SK-N-SH treated with all-trans-retinoic acid at 6 μM for 48 hours (cell line): Measurements from ENCODE around the gene LBHD2.

ENCODE experiments used
- ATAC-seq: fragments of 200-7000 bp; cut with Tn5 transposase; 3 replicates; pipeline ENCODE4 v1.9.1; 2020; ENCODE audit warnings: mild to moderate bottlenecking, moderate library complexity
- ARNTL ChIP-seq: fragments of 450-650 bp; formaldehyde crosslinking; IDR thresholded peaks from 2 replicates; pipeline ENCODE4 v1.5.0; 2020; ENCODE audit warnings: low read depth, mild to moderate bottlenecking, moderate library complexity, borderline replicate concordance
- BACH2 ChIP-seq: fragments of 250-450 bp; sonication (Bioruptor Pico); IDR thresholded peaks from 2 replicates; pipeline ENCODE4 v1.9.0; 2021; ENCODE audit warnings: mild to moderate bottlenecking, borderline replicate concordance
- CSDC2 ChIP-seq: fragments of 250-450 bp; sonication (Bioruptor Pico); IDR thresholded peaks from 2 replicates; pipeline ENCODE4 v1.5.0; 2020; ENCODE audit warnings: mild to moderate bottlenecking, moderate library complexity
- CSRNP3 ChIP-seq: fragments of 250-450 bp; sonication (Bioruptor Pico); IDR thresholded peaks from 2 replicates; pipeline ENCODE4 v1.5.1; 2021; ENCODE audit warnings: mild to moderate bottlenecking, moderate library complexity
- ESRRG ChIP-seq: fragments of 250-450 bp; sonication (Bioruptor Pico); IDR thresholded peaks from 2 replicates; pipeline ENCODE4 v1.6.1; 2021; ENCODE audit warnings: mild to moderate bottlenecking
- GLIS3 ChIP-seq: fragments of 250-450 bp; sonication (Bioruptor Pico); IDR thresholded peaks from 2 replicates; pipeline ENCODE4 v1.5.0; 2020; ENCODE audit warnings: mild to moderate bottlenecking, moderate library complexity
- ISL1 ChIP-seq: fragments of 250-450 bp; sonication (Bioruptor Pico); IDR thresholded peaks from 2 replicates; pipeline ENCODE4 v2.1.2; 2022; ENCODE audit warnings: mild to moderate bottlenecking, moderate library complexity
- OSR1 ChIP-seq: fragments of 250-450 bp; sonication (Bioruptor Pico); IDR thresholded peaks from 2 replicates; pipeline ENCODE4 v1.8.0; 2022; ENCODE audit warnings: moderate library complexity, mild to moderate bottlenecking, inconsistent platforms
- PATZ1 ChIP-seq: fragments of 250-450 bp; sonication (Bioruptor Pico); IDR thresholded peaks from 2 replicates; pipeline ENCODE4 v1.8.0; 2020; ENCODE audit warnings: mild to moderate bottlenecking, moderate library complexity, borderline replicate concordance
- POU6F1 ChIP-seq: fragments of 250-450 bp; sonication (Bioruptor Pico); IDR thresholded peaks from 2 replicates; pipeline ENCODE4 v1.8.0; 2021; ENCODE audit warnings: low read depth, mild to moderate bottlenecking, moderate library complexity, borderline replicate concordance
- PPARA ChIP-seq: fragments of 250-450 bp; sonication (Bioruptor Pico); IDR thresholded peaks from 2 replicates; pipeline ENCODE4 v1.5.0; 2020; ENCODE audit warnings: mild to moderate bottlenecking, borderline replicate concordance
- RARB ChIP-seq: fragments of 250-450 bp; sonication (Bioruptor Pico); IDR thresholded peaks from 2 replicates; pipeline ENCODE4 v1.8.0; 2021; ENCODE audit warnings: mild to moderate bottlenecking, moderate library complexity
- SNAI2 ChIP-seq: fragments of 250-450 bp; sonication (Bioruptor Pico); IDR thresholded peaks from 2 replicates; pipeline ENCODE4 v1.5.0; 2020; ENCODE audit warnings: mild to moderate bottlenecking, moderate library complexity
- TCF4 ChIP-seq: fragments of 250-450 bp; sonication (Bioruptor Pico); IDR thresholded peaks from 2 replicates; pipeline ENCODE4 v1.8.0; 2021; ENCODE audit warnings: mild to moderate bottlenecking, moderate library complexity, borderline replicate concordance
- TOX ChIP-seq: fragments of 250-450 bp; sonication (Bioruptor Pico); IDR thresholded peaks from 2 replicates; pipeline ENCODE4 v1.8.0; 2021; ENCODE audit warnings: mild to moderate bottlenecking, moderate library complexity, borderline replicate concordance
- TSHZ2 ChIP-seq: fragments of 250-450 bp; sonication (Bioruptor Pico); IDR thresholded peaks from 2 replicates; pipeline ENCODE4 v1.5.0; 2020; ENCODE audit warnings: mild to moderate bottlenecking, moderate library complexity
- ZC3H10 ChIP-seq: fragments of 250-450 bp; sonication (Bioruptor Pico); IDR thresholded peaks from 2 replicates; pipeline ENCODE4 v1.5.1; 2021; ENCODE audit warnings: mild to moderate bottlenecking, moderate library complexity
- ZFP3 ChIP-seq: fragments of 250-450 bp; sonication (Bioruptor Pico); IDR thresholded peaks from 2 replicates; pipeline ENCODE4 v1.5.0; 2020; ENCODE audit warnings: mild to moderate bottlenecking, moderate library complexity
- ZFP30 ChIP-seq: fragments of 450-650 bp; formaldehyde crosslinking; IDR thresholded peaks from 2 replicates; pipeline ENCODE4 v1.5.0; 2022; ENCODE audit warnings: mild to moderate bottlenecking, moderate library complexity
- ZNF565 ChIP-seq: fragments of 450-650 bp; formaldehyde crosslinking; conservative IDR thresholded peaks from 2 replicates; pipeline ENCODE4 v1.5.0; 2020; ENCODE audit warnings: low read depth, mild to moderate bottlenecking, moderate library complexity
- ZNF70 ChIP-seq: fragments of 450-650 bp; formaldehyde crosslinking; IDR thresholded peaks from 2 replicates; pipeline ENCODE4 v1.5.0; 2020; ENCODE audit warnings: mild to moderate bottlenecking, moderate library complexity
- ZNF8 ChIP-seq: fragments of 450-650 bp; formaldehyde crosslinking; IDR thresholded peaks from 2 replicates; pipeline ENCODE4 v1.5.0; 2020; ENCODE audit warnings: mild to moderate bottlenecking, moderate library complexity

Gene LBHD2

GRCh38 chr14:103064978-103065377 is 19.0 kb upstream of the LBHD2 start:
- TF ChIP-seq ARNTL: no peak
- no peak for TF ChIP-seq ZFP30
- TF ChIP-seq ZFP3: no peak
- TF ChIP-seq OSR1 (CRISPR knock-in tag): no peak
- no peak for TF ChIP-seq RARB (CRISPR knock-in tag)
- TF ChIP-seq POU6F1: no peak
- no peak for TF ChIP-seq ZNF8 (CRISPR knock-in tag)
- no peak for TF ChIP-seq CSDC2 (CRISPR knock-in tag)
- TF ChIP-seq BACH2 (CRISPR knock-in tag): no peak
- ATAC-seq: no peak

- TF ChIP-seq TCF4 (CRISPR knock-in tag): no peak
- TF ChIP-seq ISL1: no peak
- no peak for TF ChIP-seq GLIS3 (CRISPR knock-in tag)
- TF ChIP-seq ZFP30: no peak
- TF ChIP-seq TSHZ2: no peak
- TF ChIP-seq ZNF8 (CRISPR knock-in tag): no peak
- TF ChIP-seq ARNTL: no peak
- TF ChIP-seq PATZ1 (CRISPR knock-in tag): no peak
- no peak for TF ChIP-seq OSR1 (CRISPR knock-in tag)
- TF ChIP-seq ZNF70 (CRISPR knock-in tag): no peak
- TF ChIP-seq SNAI2 (CRISPR knock-in tag): no peak
- TF ChIP-seq PPARA (CRISPR knock-in tag): no peak
- no peak for TF ChIP-seq ZNF565 (CRISPR knock-in tag)
- no peak for TF ChIP-seq CSDC2 (CRISPR knock-in tag)
- TF ChIP-seq CSRNP3: no peak
- no peak for TF ChIP-seq TOX
- no peak for ATAC-seq
Measured at GRCh38 chr14:103065861-103066260, 18.1 kb upstream of the LBHD2 start.

- no peak for ATAC-seq
- TF ChIP-seq ZNF70 (CRISPR knock-in tag) (no peak), ZNF565 (CRISPR knock-in tag) (no peak), SNAI2 (CRISPR knock-in tag) (no peak), OSR1 (CRISPR knock-in tag) (no peak), ARNTL (no peak), TOX (no peak), TSHZ2 (no peak), ZC3H10 (CRISPR knock-in tag) (no peak), ESRRG (CRISPR knock-in tag) (no peak), GLIS3 (CRISPR knock-in tag) (no peak)
- TF ChIP-seq, all 23 proteins: peak for 0
Measured at GRCh38 chr14:103066399-103066798, 17.6 kb upstream of the LBHD2 start.
